Right kidney (tissue), 9 donors: ENCODE measurements around the gene CECR2.
A peak's percentile ranks its signal among the peaks of the same experiment; 100 is the strongest.

ENCODE experiments used
- DNase-seq: peaks from one replicate; pipeline ENCODE4 v3.0.0-alpha.2; 2016
- long read RNA-seq, 8 donors: transcript quantifications; one replicate each; lab custom pipeline, GENCODE V29; 2026

CECR2 gene
- long read RNA-seq, donor 1, partial matches to known transcripts: 13 of 13 reads
- long read RNA-seq, donor 1, other reads (novel, unspliced or antisense): 0 of 13 reads
- long read RNA-seq, donor 2, partial matches to known transcripts: 36 of 83 reads
- long read RNA-seq, donor 2, other reads (novel, unspliced or antisense): 47 of 83 reads
- long read RNA-seq, donor 3: 0 reads
- long read RNA-seq, donor 4, partial matches to known transcripts: 14 of 14 reads
- long read RNA-seq, donor 4, other reads (novel, unspliced or antisense): 0 of 14 reads
- long read RNA-seq, donor 5: 0 reads
- long read RNA-seq, donor 6: 0 reads
- long read RNA-seq, donor 7, partial matches to known transcripts: 15 of 15 reads
- long read RNA-seq, donor 7, other reads (novel, unspliced or antisense): 0 of 15 reads
- long read RNA-seq, donor 8: 0 reads

- DNase-seq: peak; percentile 72
Measured at GRCh38 chr22:17369439-17370025, at the start of gene CECR2. Gene CECR2, plus strand, starts transcription at chr22:17369460. Its CDS starts 324 bp downstream, at chr22:17369784.

DNA sequence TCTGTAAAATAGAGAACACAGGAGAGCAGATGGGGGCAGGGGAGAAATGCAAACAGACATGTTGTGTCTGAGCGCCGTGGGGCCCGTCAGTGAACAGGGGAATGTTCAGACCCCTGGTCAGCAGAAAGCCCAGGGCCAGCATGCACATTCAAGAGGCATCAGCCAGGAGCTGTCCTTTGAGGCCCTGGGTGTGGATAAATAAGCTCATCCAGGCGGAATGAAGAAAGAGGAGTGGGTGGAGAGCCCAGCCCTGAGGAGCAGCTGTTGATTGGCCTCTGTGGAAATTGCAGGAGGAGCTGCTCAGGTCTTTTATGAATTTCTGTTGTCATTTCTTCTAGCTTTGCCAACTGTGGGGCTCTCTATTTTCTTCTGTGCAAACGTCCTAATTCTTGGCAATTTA, 49.7 kb upstream of the CECR2 start:
- no peak for DNase-seq

GRCh38 chr22:17322511-17322910, 46.7 kb upstream of the CECR2 start:
- no peak for DNase-seq

GRCh38 chr22:17331690-17332089, 37.6 kb upstream of the CECR2 start:
- DNase-seq: no peak

- no peak for DNase-seq
Measured at GRCh38 chr22:17332109-17332800, 37.0 kb upstream of the CECR2 start.

GRCh38 chr22:17334059-17334458, 35.2 kb upstream of the CECR2 start:
- no peak for DNase-seq

DNA sequence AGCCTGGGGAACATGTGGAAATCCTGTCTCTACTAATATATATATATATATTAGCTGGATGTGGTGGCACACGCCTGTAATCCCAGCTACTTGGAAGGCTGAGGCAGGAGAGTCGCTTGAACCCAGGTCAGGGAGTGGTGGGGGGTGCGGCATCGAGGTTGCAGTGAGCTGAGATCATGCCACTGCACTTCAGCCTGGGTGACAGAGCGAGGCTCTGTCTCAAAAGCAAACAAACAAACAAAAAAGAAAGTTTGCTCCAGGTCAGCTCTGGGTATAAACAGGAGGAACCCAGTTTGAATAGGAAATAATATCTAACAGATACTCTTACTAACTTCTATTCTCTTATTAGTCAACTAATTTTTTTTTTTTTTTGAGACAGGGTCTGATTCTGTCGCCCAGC, 34.3 kb upstream of the CECR2 start:
- no peak for DNase-seq

- DNase-seq: no peak
Measured at GRCh38 chr22:17336061-17336460, 33.2 kb upstream of the CECR2 start.

DNA sequence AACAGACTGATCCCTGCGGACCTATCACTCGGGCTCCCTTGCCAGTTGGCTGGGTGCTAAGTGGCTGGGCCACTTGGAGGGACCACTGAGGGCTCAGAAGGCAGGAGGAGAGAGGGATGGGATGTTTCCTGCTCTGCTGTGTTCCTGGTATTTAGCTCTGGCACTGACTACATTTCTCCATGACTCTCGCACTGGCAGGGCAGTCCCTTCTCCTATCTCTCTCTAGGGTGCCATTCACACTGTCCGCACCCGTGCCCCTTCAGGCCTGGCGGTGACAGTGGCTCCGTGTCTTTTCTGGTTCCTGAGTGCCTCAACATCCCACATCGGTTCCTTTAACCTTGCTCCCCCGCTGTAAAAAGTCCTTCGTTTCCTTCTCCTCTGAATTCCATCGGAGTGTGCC, 31.6 kb upstream of the CECR2 start:
- no peak for DNase-seq

- no peak for DNase-seq
Measured at GRCh38 chr22:17339095-17339693, 30.1 kb upstream of the CECR2 start.

DNA sequence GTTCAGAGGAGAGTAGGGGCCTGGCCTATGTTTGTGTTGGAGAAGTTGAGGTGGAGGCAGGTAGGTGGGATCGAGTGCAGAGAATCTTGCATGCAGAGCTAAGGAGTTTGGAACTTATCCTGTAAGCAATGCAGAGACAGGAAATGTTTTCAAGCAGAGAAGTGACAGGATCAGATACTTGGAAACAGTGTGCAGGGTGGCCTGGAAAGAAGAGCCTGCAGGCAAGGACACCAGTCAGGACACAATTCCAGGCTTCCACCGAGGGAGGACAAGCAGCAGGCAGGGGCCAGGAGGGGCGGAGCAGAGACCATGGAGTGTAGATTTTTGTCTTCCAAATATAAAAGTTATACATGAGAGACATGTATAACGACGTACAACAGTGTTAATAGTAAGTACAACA, 26.9 kb upstream of the CECR2 start:
- DNase-seq: no peak

- DNase-seq: no peak
Measured at GRCh38 chr22:17343766-17344165, 25.5 kb upstream of the CECR2 start.

GRCh38 chr22:17346578-17346977, 22.7 kb upstream of the CECR2 start:
- no peak for DNase-seq

- DNase-seq: no peak
Measured at GRCh38 chr22:17347724-17348123, 21.5 kb upstream of the CECR2 start.

DNA sequence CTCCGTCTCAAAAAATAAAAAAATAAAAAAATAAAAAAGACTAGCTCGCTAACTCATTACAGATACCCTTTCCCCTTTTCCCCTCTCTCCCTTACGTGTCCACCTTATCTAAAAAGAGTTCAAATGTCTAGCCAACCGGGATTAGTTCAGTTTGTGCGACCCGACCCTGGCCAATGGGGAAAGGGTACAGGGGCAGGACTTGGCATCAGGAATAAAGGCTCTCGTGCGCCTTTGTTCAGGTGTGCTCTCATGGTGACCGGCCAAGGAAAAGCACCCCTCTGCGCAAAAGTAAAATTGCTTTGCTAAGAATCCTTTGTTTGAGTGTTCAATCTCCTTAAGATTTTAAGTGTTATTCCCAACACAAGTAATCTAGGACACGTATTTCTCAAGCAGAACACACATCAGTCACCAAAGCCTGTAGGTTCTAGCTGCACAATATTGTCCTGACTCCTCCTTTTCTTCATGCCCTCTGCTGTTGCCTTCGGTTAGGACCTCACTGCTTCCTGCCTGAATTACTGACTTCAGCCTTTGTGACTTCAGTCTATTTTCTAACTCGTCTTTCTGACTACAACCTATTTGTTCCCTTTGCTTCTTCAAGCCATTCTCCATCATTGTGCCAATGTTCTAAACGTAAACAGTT, 20.7 kb upstream of the CECR2 start:
- no peak for DNase-seq

GRCh38 chr22:17349172-17349571, 20.1 kb upstream of the CECR2 start:
- DNase-seq: no peak

DNA sequence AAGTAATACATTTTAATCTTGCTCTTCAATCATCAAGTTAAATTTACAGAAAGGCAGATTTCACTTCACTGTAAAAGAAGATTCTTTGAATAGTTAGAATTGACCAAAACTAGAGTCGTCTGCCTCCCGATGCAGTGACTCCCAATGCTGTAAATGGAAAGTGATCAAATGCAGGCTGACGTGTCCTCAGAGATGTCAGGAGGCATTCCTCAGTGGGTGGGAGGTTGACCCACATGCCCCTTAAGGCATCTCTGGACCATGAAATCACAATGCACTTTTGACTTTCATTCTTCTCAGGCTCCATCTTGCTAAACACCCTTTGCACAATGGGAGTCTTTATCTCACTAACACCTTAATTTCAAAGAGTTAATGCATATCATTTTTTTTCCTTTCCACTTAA, 19.0 kb upstream of the CECR2 start:
- no peak for DNase-seq

- DNase-seq: no peak
Measured at GRCh38 chr22:17352798-17353197, 16.5 kb upstream of the CECR2 start.

DNA sequence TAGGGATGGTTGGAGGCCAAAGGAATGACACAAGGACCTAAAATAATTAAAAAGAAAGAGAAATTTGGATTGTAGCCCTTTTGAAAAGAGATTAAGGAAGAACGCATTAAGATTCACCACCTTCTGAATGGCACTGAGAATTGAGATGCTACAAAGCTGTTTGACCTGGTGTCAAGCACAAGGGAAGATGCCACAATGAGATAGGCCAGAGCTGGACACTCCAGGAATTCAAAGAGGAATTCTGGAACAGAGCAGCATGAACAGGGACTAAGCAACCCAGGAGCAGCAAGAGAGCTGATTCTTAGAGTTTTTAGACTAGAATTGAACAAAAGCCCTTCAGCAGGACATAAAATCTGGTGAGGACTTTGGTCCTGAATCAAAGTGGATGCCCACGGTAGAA, 11.6 kb upstream of the CECR2 start:
- no peak for DNase-seq

DNA sequence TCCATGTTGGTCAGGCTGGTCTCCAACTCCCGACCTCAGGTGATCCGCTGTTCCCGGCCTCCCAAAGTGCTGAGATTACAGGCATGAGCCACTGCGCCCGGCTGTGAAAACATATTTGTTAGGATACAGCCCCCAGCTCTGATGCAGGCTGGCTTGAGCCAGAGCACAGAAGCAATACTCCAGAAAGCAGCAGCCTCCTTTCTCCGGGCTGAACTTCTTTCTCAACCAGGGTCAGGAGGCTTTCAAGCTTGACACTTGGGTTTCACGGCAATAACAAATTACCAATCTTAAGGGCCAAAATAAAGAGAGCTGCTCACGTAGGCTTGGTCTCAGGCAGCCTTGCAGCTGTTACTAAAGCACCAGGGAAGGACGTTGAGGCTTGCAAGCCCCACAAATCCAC, 10.8 kb upstream of the CECR2 start:
- DNase-seq: no peak

DNA sequence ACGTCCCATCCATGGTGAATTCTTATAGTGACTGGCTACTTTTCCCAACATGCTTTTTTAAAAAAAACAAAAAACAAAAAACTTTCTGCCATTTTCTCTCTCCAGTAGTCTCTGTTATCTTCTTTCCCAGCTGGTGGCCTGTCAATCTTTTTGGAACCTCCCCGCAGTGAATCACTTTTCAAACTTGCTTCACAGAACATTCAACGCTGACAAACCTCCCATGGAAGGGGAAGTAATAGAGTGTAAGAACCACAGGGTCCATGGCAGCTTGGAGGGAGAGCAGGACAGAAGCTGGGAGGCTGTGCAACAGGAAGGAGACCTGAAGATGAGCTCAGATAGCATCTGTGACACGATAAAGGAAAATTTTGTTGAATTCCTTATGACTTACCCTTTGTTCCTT, 9.8 kb upstream of the CECR2 start:
- no peak for DNase-seq

GRCh38 chr22:17366329-17366728, 2.9 kb upstream of the CECR2 start:
- no peak for DNase-seq

GRCh38 chr22:17366830-17367229, 2.4 kb upstream of the CECR2 start:
- DNase-seq: peak; percentile 49
